Common myeloid progenitor, CD34-positive (primary cell): ENCODE data around the gene HMGCS2.

Experiments
- CTCF ChIA-PET: fragments of 350-600 bp; sonication (Branson Sonifier 250); formaldehyde crosslinking; loops from one replicate; lab custom pipeline; 2021; ENCODE audit warnings: antibody characterized with exemption; lab: Charles Lee
- POLR2A ChIA-PET: fragments of 350-600 bp; sonication (Branson Sonifier 250); formaldehyde crosslinking; loops from one replicate; lab custom pipeline; 2021; ENCODE audit warnings: antibody characterized with exemption; lab: Charles Lee
- DNase-seq, 3 donors: peaks; one replicate each; pipeline versions ENCODE4 v3.0.0 to v3.0.0-alpha.2; 2013
- H3K27ac ChIP-seq, 2 experiments: 1 replicate in 1 of 2; 2 replicates in 1 of 2; pipeline ENCODE4 v1.7.0; 2013; ENCODE audit warnings: inconsistent platforms in 2 of 2, low read length in 2 of 2, mild to moderate bottlenecking in 2 of 2, low read depth in 1 of 2, moderate library complexity in 1 of 2; ENCODE audit not compliant: severe bottlenecking in 2 of 2, insufficient read depth in 1 of 2, poor library complexity in 1 of 2
- H3K27me3 ChIP-seq, 5 experiments: replicated peaks in 2 of 5; 1 replicate in 3 of 5; 2 replicates in 2 of 5; pipeline versions ENCODE4 v1.6.1 to v1.7.0; 2013; ENCODE audit warnings: low read length in 4 of 5, mild to moderate bottlenecking in 2 of 5, moderate library complexity in 2 of 5, inconsistent platforms in 1 of 5; ENCODE audit not compliant: insufficient read depth in 5 of 5, control insufficient read depth in 4 of 5
- H3K36me3 ChIP-seq, 4 experiments: 1 replicate in 2 of 4; 2 replicates in 2 of 4; pipeline versions ENCODE4 v1.6.1 to v1.7.0; 2013; ENCODE audit warnings: low read length in 3 of 4, control low read depth in 1 of 4, mild to moderate bottlenecking in 1 of 4; ENCODE audit not compliant: control insufficient read depth in 4 of 4, insufficient read depth in 4 of 4
- H3K4me1 ChIP-seq, 4 experiments: 1 replicate in 3 of 4; 2 replicates in 1 of 4; pipeline versions ENCODE4 v1.6.1 to v1.7.1; 2013; ENCODE audit warnings: low read length in 3 of 4, mild to moderate bottlenecking in 3 of 4, control low read depth in 1 of 4, inconsistent platforms in 1 of 4, moderate library complexity in 1 of 4; ENCODE audit not compliant: control insufficient read depth in 4 of 4, insufficient read depth in 4 of 4; ENCODE audit errors: control extremely low read depth in 1 of 4
- H3K4me3 ChIP-seq, 7 experiments: 1 replicate in 4 of 7; 2 replicates in 3 of 7; pipeline versions ENCODE4 v1.5.1 to v1.7.0; 2013; ENCODE audit warnings: mild to moderate bottlenecking in 7 of 7, low read length in 6 of 7, moderate library complexity in 6 of 7, inconsistent platforms in 2 of 7, low read depth in 2 of 7, control low read depth in 1 of 7; ENCODE audit not compliant: insufficient read depth in 4 of 7, control insufficient read depth in 1 of 7; ENCODE audit errors: extremely low read depth in 1 of 7
- H3K9me3 ChIP-seq, 5 experiments: 1 replicate in 4 of 5; 2 replicates in 1 of 5; pipeline versions ENCODE4 v1.6.1 to v1.7.1; 2013; ENCODE audit warnings: low read length in 4 of 5, mild to moderate bottlenecking in 2 of 5, inconsistent platforms in 1 of 5, low read depth in 1 of 5, moderate library complexity in 1 of 5; ENCODE audit not compliant: control insufficient read depth in 4 of 5, insufficient read depth in 2 of 5; ENCODE audit errors: control extremely low read depth in 1 of 5
- WGBS: methylation state at CpG from one replicate; pipeline ENCODE4 v1.1.5; 2013; ENCODE audit not compliant: insufficient coverage; 5-methylcytosine and 5-hydroxymethylcytosine counted together

Gene HMGCS2

GRCh38 chr1:119811387-119811786, 42.7 kb upstream of the HMGCS2 start, which contains the start of gene REG4:
REG4 (minus strand) TSS chr1:119811460; CDS start chr1:119808769, 2,691 bp downstream.
- DNase-seq, result no peak
- no peak within 1 kb of the TSS for H3K27ac ChIP-seq
- peaks cover 0 to 3% (median 0%) of the 10 kb centered on the region in 4 experiments for H3K4me1 ChIP-seq
- ChIA-PET POLR2A (no interaction called here), CTCF (interaction anchor here (1.9 kb wide), 1 partner anchor 11 kb away, joined by 6 read pairs; no protein-coding TSS in a partner anchor)
- H3K36me3 ChIP-seq, result no peaks in the 10 kb centered on the region
- no peaks in the 10 kb centered on the region for H3K9me3 ChIP-seq
- H3K4me3 ChIP-seq, result no peak within 1 kb of the TSS
- 98% methylated on average over 4 of the region's 7 CpGs for WGBS
- peaks cover 0 to 5% (median 0%) of the 10 kb centered on the region in 5 experiments for H3K27me3 ChIP-seq

DNA sequence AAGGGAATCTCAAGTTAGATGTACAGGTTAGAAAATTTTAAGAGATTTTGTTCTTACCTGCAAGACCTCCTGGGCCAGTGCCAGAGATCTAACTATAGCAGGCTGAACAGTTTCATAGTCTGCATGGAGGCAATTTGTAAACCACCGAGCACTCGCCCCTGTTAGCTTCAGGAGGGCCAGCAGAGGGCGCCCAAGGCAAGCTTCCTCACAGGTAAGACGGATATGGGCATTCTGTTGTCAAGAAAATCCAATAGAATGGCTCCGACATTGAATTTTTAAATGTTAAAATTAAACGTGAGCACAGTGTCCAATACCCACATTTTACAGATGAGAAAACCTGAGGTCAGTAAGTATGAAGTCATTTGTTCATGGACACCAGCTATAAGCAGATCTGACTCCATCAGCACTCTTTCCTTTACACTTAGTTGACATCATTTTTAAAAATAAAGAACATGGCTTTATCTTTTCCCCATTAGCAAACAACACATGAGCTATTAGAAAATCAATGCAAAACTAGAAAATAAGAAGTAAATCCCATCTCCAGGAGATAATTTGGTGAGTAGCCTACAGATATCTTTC, 40.4 kb upstream of the HMGCS2 start:
- peak overlapping the region in 1 of 7 experiments; percentile 35 for H3K4me3 ChIP-seq
- POLR2A ChIA-PET, result no interaction called here
- CTCF ChIA-PET, result interaction anchor here (0.8 to 3.2 kb wide), 21 partner anchors 9 to 188 kb away, joined by 3 to 21 read pairs (median 4); no protein-coding TSS in a partner anchor
- no peaks in the 10 kb centered on the region for H3K36me3 ChIP-seq
- H3K27ac ChIP-seq, result no peak overlapping the region
- 0% methylated on average over 6 of the region's 6 CpGs for WGBS
- peaks cover 0 to 5% (median 0%) of the 10 kb centered on the region in 5 experiments for H3K27me3 ChIP-seq
- H3K4me1 ChIP-seq, result peaks cover 0 to 3% (median 0%) of the 10 kb centered on the region in 4 experiments
- H3K9me3 ChIP-seq, result no peaks in the 10 kb centered on the region
- peak; percentile 67 to 83 (median 81) for DNase-seq

DNA sequence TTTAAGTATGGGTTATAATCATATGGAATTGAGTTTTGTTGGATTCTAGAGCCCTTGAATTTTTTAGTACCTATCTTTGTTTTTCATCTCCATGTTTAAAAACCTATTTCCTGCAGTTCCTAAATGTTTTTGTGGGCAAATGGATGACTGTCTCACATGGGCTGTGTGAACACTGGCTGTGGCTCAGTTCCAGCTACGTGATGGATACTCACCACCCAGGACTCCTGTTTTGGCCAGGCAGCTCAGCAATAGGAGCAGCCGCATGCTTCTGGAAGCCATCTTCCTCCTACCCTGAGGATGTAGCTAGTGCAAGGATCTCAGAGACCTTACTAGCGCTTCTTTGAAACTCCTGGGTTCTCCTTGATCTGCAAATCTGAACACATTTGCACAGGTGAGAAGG, 39.8 kb upstream of the HMGCS2 start:
- DNase-seq, result no peak
- Histone ChIP-seq H3K27ac (no peak overlapping the region), H3K4me3 (no peak overlapping the region), H3K36me3 (no peaks in the 10 kb centered on the region), H3K4me1 (peaks cover 0 to 3% (median 0%) of the 10 kb centered on the region in 4 experiments), H3K27me3 (peaks cover 0 to 5% (median 0%) of the 10 kb centered on the region in 5 experiments), H3K9me3 (no peaks in the 10 kb centered on the region)
- WGBS, result 60% methylated on average over 2 of the region's 3 CpGs
- ChIA-PET CTCF (interaction anchor here (0.8 to 3.2 kb wide), 18 partner anchors 10 to 187 kb away, joined by 3 to 21 read pairs (median 4); no protein-coding TSS in a partner anchor), POLR2A (no interaction called here)

DNA sequence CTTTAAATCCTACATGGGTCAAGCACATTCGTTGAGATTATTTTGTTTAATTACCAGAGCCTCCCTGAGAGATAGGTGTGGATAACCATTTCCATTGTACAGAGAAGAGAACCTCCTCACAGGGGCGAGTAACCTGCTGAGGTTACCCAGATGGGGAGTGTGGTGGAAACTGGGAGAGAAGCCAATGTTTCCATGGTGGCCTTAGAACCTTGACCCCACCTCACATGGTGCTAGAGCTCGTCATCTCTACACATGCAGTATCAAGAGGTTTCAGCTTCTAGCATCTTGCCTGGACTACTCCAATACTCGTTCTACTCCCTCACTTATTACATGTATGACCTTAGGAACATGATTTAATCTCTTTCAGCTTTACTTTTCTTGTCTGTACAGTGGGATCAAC, 37.8 kb upstream of the HMGCS2 start:
- peaks cover 0 to 5% (median 0%) of the 10 kb centered on the region in 5 experiments for H3K27me3 ChIP-seq
- ChIA-PET POLR2A (no interaction called here), CTCF (interaction anchor here (1.1 to 3.2 kb wide), 8 partner anchors 9 to 162 kb away, joined by 3 to 21 read pairs (median 4); no protein-coding TSS in a partner anchor)
- H3K36me3 ChIP-seq, result no peaks in the 10 kb centered on the region
- H3K9me3 ChIP-seq, result no peaks in the 10 kb centered on the region
- H3K27ac ChIP-seq, result no peak overlapping the region
- 94% methylated on average over 3 of the region's 4 CpGs for WGBS
- DNase-seq, result no peak
- no peak overlapping the region for H3K4me3 ChIP-seq
- H3K4me1 ChIP-seq, result peaks cover 0 to 3% (median 0%) of the 10 kb centered on the region in 4 experiments

DNA sequence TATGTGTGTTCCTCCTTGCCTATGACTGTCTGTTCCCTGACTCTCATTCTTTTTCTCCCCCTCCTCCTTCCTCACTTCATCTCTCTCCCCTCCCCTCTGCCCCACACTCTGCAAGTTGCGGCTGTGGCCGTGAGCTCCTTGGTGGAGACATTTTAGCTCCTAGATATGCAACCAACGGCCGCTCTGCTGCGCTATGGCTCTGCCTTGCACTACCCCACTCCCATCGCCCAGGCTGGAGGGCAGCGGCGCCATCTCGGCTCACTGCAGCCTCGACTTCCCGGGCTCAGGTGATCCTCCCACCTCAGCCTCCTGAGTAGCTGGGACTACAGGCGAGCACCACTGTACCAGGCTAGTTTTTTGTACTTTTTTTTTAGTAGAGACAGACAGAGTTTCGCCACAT, 37.0 kb upstream of the HMGCS2 start:
- Histone ChIP-seq H3K27ac (no peak overlapping the region), H3K27me3 (peaks cover 0 to 5% (median 0%) of the 10 kb centered on the region in 5 experiments), H3K4me3 (no peak overlapping the region), H3K9me3 (no peaks in the 10 kb centered on the region), H3K36me3 (no peaks in the 10 kb centered on the region), H3K4me1 (peaks cover 0 to 3% (median 0%) of the 10 kb centered on the region in 4 experiments)
- ChIA-PET POLR2A (no interaction called here), CTCF (interaction anchor here (0.9 to 1.4 kb wide), 2 partner anchors 10 to 19 kb away, joined by 3 read pairs; no protein-coding TSS in a partner anchor)
- DNase-seq, result no peak
- WGBS, result 98% methylated on average over 13 of the region's 13 CpGs

GRCh38 chr1:119805247-119805646, 36.5 kb upstream of the HMGCS2 start:
- POLR2A ChIA-PET, result no interaction called here
- H3K27me3 ChIP-seq, result peaks cover 0 to 5% (median 0%) of the 10 kb centered on the region in 5 experiments
- no peak overlapping the region for H3K4me3 ChIP-seq
- CTCF ChIA-PET, result interaction anchor here (0.9 to 1.7 kb wide), 2 partner anchors 10 to 22 kb away, joined by 3 read pairs; no protein-coding TSS in a partner anchor
- 96% methylated on average over 8 of the region's 8 CpGs for WGBS
- no peaks in the 10 kb centered on the region for H3K36me3 ChIP-seq
- H3K27ac ChIP-seq, result no peak overlapping the region
- no peak for DNase-seq
- peaks cover 0 to 3% (median 0%) of the 10 kb centered on the region in 4 experiments for H3K4me1 ChIP-seq
- no peaks in the 10 kb centered on the region for H3K9me3 ChIP-seq
